Stimulated activated CD8-positive, alpha-beta memory T cell treated with anti-CD3 and anti-CD28 coated beads, Interleukin-15, amount 100 ng/mL, for 1 hour (primary cell): Measurements from ENCODE around the gene GNA14.
"Not testable (repeated sequence)": the region's sequence is repeated elsewhere in the genome, so short reads cannot be mapped to it uniquely, and the experiment has no call there.

ENCODE experiments used
- DNase-seq: peaks from one replicate; pipeline ENCODE4 v3.0.0-alpha.2; 2020; ENCODE audit warnings: low read depth

The GNA14 gene

GRCh38 chr9:77534376-77535057 is 113.6 kb downstream of the GNA14 start:
- DNase-seq, result no peak

- no peak for DNase-seq
Observed at GRCh38 chr9:77533671-77534070, 114.5 kb downstream of the GNA14 start.

- no peak for DNase-seq
Observed at GRCh38 chr9:77532607-77533006, 115.5 kb downstream of the GNA14 start.

- DNase-seq, result no peak
Observed at GRCh38 chr9:77531400-77531799, 116.7 kb downstream of the GNA14 start.

GRCh38 chr9:77523891-77524290 is 124.2 kb downstream of the GNA14 start:
- DNase-seq, result no peak

- no peak for DNase-seq
Observed at GRCh38 chr9:77521091-77521490, 127.0 kb downstream of the GNA14 start.

- no peak for DNase-seq
Observed at GRCh38 chr9:77518688-77519087, 129.4 kb downstream of the GNA14 start.

- no peak for DNase-seq
Observed at GRCh38 chr9:77516781-77517180, 131.3 kb downstream of the GNA14 start.

- no peak for DNase-seq
Observed at GRCh38 chr9:77514886-77515711, 133.0 kb downstream of the GNA14 start.

GRCh38 chr9:77513457-77513856 is 134.7 kb downstream of the GNA14 start:
- DNase-seq, result no peak

- no peak for DNase-seq
Observed at GRCh38 chr9:77512876-77513275, 135.2 kb downstream of the GNA14 start.

- no peak for DNase-seq
Observed at GRCh38 chr9:77511525-77511924, 136.6 kb downstream of the GNA14 start.

GRCh38 chr9:77510666-77511065 is 137.5 kb downstream of the GNA14 start:
- no peak for DNase-seq

- no peak for DNase-seq
Observed at GRCh38 chr9:77508396-77508795, 139.7 kb downstream of the GNA14 start.

GRCh38 chr9:77507212-77507961 is 140.7 kb downstream of the GNA14 start:
- DNase-seq, result no peak

- no peak for DNase-seq
Observed at GRCh38 chr9:77505232-77505631, 142.9 kb downstream of the GNA14 start.

- DNase-seq, result no peak
Observed at GRCh38 chr9:77502568-77502967, 145.6 kb downstream of the GNA14 start.

- DNase-seq, result no peak
Observed at GRCh38 chr9:77498891-77499290, 149.2 kb downstream of the GNA14 start.

GRCh38 chr9:77497322-77498198 is 150.6 kb downstream of the GNA14 start:
- no peak for DNase-seq

- no peak for DNase-seq
Observed at GRCh38 chr9:77495834-77496671, 152.1 kb downstream of the GNA14 start.

- not testable (repeated sequence) for DNase-seq
Observed at GRCh38 chr9:77490279-77490678, 157.8 kb downstream of the GNA14 start.
